Measurements from ENCODE around the gene VAMP5.
A peak's percentile ranks its signal among the peaks of the same experiment; 100 is the strongest.
"Not testable (repeated sequence)": the region's sequence is repeated elsewhere in the genome, so short reads cannot be mapped to it uniquely, and the experiment has no call there.

Gene VAMP5

GRCh38 chr2:85602476-85603234, 18.4 kb downstream of the VAMP5 start, which contains the start of gene TMEM150A:
Gene TMEM150A (minus strand): TSS chr2:85602698. CDS start chr2:85601948, 750 bp downstream.
- DNase-seq, result peak; percentile 69

GRCh38 chr2:85604133-85604444, 19.9 kb downstream of the VAMP5 start:
- DNase-seq, result not testable (repeated sequence)

GRCh38 chr2:85604568-85605339, 20.5 kb downstream of the VAMP5 start:
- no peak for DNase-seq

- no peak for DNase-seq
Measured at GRCh38 chr2:85605406-85606115, 21.3 kb downstream of the VAMP5 start.

GRCh38 chr2:85606116-85606455, 21.9 kb downstream of the VAMP5 start:
- DNase-seq, result no peak

- DNase-seq, result no peak
Measured at GRCh38 chr2:85607268-85608215, 23.3 kb downstream of the VAMP5 start.

- DNase-seq, result no peak
Measured at GRCh38 chr2:85611217-85611704, 27.0 kb downstream of the VAMP5 start.

GRCh38 chr2:85611705-85612587, 27.7 kb downstream of the VAMP5 start, which contains the start of gene C2orf68:
Gene C2orf68 (minus strand): TSS chr2:85612066. CDS start chr2:85611984, 82 bp downstream.
- DNase-seq, result peak; percentile 78

- DNase-seq, result no peak
Measured at GRCh38 chr2:85613717-85614515, 29.7 kb downstream of the VAMP5 start.

- not testable (repeated sequence) for DNase-seq
Measured at GRCh38 chr2:85614757-85615156, 30.5 kb downstream of the VAMP5 start.

GRCh38 chr2:85615413-85615728, 31.1 kb downstream of the VAMP5 start:
- no peak for DNase-seq

GRCh38 chr2:85617723-85618122, 33.5 kb downstream of the VAMP5 start:
- not testable (repeated sequence) for DNase-seq

- no peak for DNase-seq
Measured at GRCh38 chr2:85619617-85620016, 35.4 kb downstream of the VAMP5 start.

GRCh38 chr2:85621338-85621737, 37.1 kb downstream of the VAMP5 start:
- no peak for DNase-seq

- DNase-seq, result no peak
Measured at GRCh38 chr2:85623991-85624390, 39.8 kb downstream of the VAMP5 start.

- no peak for DNase-seq
Measured at GRCh38 chr2:85628658-85629057, 44.4 kb downstream of the VAMP5 start.

- no peak for DNase-seq
Measured at GRCh38 chr2:85631316-85631715, 47.1 kb downstream of the VAMP5 start.

GRCh38 chr2:85635011-85635410, 50.8 kb downstream of the VAMP5 start:
- no peak for DNase-seq

- DNase-seq, result no peak
Measured at GRCh38 chr2:85635636-85636035, 51.4 kb downstream of the VAMP5 start.

- DNase-seq, result no peak
Measured at GRCh38 chr2:85642725-85643124, 58.5 kb downstream of the VAMP5 start.

Measured in DMS153 (cell line).